GM18498 (cell line): ENCODE measurements around the gene LRRC3.
"Not testable (repeated sequence)": the region's sequence is repeated elsewhere in the genome, so short reads cannot be mapped to it uniquely, and the experiment has no call there.

Experiments used
- ATAC-seq: cut with Tn5 transposase; IDR thresholded peaks from one replicate; pipeline ENCODE4 v1.9.1; 2021; ENCODE audit warnings: mild to moderate bottlenecking, moderate library complexity; ENCODE audit not compliant: unreplicated experiment

The LRRC3 gene

DNA sequence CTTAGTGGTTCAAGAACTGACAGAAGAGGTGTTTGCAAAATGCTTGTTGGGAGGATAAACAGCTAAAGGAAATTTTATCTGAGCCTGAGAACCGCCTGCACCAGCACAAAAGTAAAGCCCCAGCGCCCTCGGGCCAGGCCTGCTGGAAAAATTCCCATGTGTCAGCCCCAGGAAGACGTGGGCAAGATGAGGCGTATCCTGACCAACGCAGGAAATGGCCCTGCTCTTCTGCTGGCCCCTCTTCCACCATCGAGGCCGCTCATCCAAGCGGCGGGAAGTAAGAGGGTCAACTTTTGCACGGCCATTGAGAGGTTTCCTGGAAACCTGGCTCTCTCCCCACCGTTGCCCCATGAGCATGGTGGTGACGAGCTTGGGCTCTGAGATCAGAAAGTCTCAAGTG is 39.6 kb downstream of the LRRC3 start:
- ATAC-seq, result no peak

DNA sequence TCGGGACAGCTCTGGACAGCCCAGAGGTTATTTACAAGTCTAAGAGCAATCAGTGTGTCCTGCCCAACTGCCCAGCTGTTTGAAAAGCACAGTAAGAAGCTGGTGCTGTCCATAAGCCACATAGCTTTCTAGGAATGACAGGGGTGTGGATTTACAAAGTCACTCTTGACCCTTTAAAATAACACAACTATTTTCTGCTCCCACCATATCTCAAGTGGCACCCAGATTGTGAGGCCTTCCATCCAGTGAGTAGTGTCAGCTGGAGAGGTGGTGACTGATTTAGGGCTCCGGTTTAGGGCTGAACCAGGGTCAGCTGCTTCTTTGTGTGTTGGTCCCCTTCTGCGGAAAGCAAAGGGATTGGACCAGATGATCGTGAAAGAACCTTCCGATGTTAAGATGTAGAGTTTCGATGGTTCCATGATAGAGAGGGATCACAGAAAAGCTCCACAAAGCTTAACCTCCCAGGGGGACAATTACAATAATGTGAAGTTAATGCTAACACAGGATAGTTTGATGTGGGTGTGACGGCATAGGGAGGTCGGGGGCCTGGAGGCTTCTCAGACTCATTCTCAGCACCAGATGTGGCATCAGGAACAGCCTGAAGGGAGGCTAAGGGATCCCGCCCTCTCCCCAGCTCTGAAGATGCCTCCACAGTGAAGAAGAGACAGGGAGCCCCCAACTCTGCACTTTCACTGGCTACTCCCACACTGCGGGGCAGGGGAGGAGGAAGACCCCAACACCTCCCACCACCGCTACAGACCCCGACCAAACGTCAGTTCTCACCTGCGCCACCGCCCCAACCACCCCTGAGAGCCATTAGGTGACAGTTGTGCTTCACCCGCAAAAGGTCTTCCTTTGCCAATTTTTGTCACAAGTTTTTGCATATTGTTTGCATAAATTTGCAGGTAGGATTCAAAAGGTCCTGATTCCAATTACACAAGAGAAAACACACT is 40.6 kb downstream of the LRRC3 start:
- no peak for ATAC-seq

GRCh38 chr21:44496564-44497550 is 41.5 kb downstream of the LRRC3 start:
- ATAC-seq, result no peak

GRCh38 chr21:44497703-44498126 is 42.4 kb downstream of the LRRC3 start:
- ATAC-seq, result no peak

- no peak for ATAC-seq
Measured at GRCh38 chr21:44498280-44499210, 43.2 kb downstream of the LRRC3 start.

DNA sequence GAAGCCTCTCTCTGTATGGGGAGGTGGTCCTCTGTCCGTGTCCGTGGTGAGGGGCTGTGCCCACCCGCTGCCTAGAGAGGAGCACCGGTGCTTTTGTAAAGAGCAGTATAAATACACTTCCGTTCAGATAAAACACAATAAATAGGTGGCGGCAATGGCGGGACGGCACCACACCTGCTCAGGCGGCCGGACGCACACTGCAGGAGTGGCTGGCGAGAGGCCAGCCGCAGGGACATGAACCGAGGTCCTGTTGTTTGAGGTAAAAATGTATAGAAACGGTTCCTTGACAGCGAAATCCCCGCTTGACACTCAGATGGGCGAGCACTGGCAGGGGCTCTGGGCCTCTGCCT is 43.9 kb downstream of the LRRC3 start:
- no peak for ATAC-seq

- ATAC-seq, result no peak
Measured at GRCh38 chr21:44499631-44500030, 44.3 kb downstream of the LRRC3 start.

DNA sequence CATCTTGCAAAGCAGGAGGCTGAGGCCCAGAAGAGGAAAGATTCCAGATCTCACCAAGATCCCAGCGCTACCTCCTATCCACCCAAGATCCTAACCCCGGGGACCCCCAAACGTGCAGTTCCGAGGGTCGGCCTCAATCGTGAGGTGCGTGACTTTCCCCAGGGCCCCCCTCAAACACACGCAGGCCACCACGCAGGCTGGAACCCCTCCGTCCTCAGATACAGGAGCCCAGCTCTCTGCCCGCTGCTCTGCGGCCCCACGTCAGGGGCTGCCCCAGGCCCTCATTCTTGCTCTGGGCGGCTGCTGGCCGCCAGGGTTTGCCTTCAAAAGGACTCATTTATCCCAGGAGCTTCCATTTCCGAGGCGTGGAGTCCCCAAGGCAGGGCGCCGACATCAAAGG is 44.8 kb downstream of the LRRC3 start:
- no peak for ATAC-seq

GRCh38 chr21:44502171-44502958 is 47.1 kb downstream of the LRRC3 start:
- no peak for ATAC-seq

DNA sequence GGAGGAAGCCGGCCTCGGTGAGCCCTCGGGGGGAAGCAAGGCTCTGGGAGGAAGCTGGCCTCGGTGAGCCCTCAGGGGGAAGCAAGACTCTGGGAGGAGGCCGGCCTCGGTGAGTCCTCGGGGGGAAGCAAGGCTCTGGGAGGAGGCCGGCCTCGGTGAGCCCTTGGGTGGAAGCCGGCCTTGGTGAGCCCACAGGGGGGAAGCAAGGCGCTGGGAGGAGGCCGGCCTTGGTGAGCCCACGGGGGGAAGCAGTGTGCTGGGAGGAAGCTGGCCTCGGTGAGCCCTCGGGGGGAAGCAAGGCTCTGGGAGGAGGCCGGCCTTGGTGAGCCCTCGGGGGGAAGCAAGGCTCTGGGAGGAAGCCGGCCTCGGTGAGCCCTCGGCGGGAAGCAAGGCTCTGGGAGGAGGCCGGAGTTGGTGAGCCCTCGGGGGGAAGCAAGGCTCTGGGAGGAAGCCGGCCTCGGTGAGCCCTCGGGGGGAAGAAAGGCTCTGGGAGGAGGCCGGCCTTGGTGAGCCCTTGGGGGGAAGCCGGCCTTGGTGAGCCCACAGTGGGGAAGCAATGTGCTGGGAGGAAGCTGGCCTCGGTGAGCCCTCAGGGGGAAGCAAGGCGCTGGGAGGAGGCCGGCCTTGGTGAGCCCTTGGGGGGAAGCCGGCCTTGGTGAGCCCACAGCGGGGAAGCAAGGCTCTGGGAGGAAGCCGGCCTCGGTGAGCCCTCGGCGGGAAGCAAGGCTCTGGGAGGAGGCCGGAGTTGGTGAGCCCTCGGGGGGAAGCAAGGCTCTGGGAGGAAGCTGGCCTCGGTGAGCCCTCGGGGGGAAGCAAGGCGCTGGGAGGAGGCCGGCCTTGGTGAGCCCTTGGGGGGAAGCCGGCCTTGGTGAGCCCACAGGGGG is 47.9 kb downstream of the LRRC3 start:
- not testable (repeated sequence) for ATAC-seq

DNA sequence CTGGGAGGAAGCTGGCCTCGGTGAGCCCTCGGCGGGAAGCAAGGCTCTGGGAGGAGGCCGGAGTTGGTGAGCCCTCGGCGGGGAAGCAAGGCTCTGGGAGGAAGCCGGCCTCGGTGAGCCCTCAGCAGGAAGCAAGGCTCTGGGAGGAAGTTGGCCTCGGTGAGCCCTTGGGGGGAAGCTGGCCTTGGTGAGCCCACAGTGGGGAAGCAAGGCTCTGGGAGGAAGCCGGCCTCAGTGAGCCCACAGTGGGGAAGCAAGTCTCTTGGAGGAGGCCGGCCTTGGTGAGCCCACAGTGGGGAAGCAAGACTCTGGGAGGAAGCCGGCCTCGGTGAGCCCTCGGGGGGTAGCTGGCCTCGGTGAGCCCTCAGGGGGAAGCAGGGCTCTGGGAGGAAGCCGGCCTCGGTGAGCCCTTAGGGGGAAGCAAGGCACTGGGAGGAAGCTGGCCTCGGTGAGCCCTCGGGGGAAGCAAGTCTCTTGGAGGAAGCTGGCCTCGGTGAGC is 48.6 kb downstream of the LRRC3 start:
- ATAC-seq, result no peak

DNA sequence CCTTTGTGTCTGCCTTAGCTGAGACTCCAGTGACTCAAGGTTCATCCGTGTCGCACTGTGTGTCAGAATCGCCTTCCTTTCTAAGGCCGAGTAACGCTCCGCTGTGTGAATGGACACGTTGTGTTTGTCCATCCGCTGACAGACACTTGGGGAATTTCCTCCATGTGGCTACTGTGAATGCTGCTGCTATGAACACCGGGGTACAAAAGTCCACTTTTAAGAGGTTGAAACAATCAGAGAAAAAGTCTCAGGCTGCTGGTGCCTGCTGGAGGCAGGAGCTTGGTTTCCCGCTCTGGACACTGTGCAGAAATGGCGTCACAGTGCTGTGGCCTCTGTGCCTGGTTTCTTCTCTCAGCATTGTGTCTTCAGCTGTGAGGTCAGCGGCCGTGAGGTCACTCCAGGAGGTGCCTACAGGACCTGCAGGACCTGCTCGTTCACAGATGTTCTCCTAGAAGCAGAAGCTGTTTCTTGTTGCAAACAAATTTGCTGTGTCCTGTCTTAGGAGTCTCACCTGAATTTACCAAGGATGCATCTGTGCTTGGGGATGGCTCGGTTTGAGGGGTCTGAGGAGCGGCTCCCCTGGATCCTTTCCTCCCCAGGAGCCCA is 50.5 kb downstream of the LRRC3 start:
- no peak for ATAC-seq

DNA sequence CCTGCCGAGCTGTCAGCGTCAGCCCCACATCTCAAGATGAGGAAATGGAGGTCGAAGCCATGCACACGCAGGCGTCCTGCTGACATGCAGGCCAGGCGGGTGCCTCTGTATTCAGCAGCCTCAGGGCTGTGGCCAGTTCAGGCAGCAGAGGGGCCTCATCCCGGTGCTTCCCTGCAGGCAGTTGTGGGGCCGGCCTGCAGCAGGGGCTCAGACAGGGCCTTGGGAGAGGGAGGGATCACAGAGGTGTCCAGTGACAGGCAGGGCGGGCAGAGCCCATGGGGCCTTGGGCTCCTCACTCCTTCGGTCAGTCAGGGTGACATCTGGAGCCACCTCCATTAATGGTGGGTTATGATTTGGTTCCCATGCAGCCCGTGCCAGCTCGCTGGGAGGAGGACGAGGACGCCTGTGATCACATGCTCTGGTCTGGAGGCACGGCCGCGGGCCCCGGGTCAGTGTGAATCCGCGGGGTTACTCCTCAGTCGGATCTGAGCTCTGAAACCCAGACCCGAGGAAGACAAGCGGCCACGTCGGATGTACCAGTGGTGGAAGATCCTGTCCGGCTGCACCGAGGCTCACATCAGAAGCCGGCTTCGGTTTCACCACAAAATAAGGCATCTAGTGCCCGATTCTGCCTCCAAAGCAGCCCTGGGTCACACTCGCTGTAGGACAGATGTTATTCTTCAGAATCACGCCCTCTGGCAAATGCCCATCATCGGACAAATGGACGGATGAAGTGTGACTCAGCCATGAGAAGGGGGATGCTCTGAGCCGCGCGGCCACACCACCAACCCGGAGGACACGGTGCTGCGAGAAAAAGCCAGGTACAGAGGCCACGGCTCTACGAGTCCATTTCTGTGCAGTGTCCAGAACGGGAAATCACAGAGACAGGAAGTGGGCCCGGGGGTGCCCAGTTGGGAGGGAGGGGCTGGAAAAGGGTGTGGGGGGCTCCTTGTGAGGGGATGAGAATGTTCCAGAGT is 51.3 kb downstream of the LRRC3 start:
- no peak for ATAC-seq

GRCh38 chr21:44507673-44508425 is 52.5 kb downstream of the LRRC3 start:
- ATAC-seq, result no peak

DNA sequence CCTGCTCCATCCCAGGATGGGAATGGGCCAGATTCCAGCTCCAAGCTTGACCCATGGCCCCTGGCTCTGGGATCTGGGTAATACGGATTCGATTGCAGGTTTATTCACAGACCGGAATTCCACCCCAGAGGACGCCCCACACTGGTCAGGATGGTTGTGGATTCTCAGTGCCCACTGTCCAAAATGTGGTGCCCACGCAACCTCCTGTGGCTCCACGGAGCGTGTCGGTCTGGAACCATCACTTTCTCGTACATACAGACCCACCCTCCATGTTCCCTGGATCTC is 53.1 kb downstream of the LRRC3 start:
- no peak for ATAC-seq

- no peak for ATAC-seq
Measured at GRCh38 chr21:44508711-44509445, 53.6 kb downstream of the LRRC3 start.
